ENCODE measurements around the gene PLCB1.

Gene PLCB1

GRCh38 chr20:8251201-8251575, 119.1 kb downstream of the PLCB1 start:
- TF ChIP-seq, protein P1, sequence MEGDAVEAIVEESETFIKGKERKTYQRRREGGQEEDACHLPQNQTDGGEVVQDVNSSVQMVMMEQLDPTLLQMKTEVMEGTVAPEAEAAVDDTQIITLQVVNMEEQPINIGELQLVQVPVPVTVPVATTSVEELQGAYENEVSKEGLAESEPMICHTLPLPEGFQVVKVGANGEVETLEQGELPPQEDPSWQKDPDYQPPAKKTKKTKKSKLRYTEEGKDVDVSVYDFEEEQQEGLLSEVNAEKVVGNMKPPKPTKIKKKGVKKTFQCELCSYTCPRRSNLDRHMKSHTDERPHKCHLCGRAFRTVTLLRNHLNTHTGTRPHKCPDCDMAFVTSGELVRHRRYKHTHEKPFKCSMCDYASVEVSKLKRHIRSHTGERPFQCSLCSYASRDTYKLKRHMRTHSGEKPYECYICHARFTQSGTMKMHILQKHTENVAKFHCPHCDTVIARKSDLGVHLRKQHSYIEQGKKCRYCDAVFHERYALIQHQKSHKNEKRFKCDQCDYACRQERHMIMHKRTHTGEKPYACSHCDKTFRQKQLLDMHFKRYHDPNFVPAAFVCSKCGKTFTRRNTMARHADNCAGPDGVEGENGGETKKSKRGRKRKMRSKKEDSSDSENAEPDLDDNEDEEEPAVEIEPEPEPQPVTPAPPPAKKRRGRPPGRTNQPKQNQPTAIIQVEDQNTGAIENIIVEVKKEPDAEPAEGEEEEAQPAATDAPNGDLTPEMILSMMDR (IDR thresholded peaks at IDR 0.05; ENCODE audit: low read length): no peak
- no peak for TF ChIP-seq EZH2 (IDR thresholded peaks at IDR 0.05; ENCODE audit: borderline replicate concordance, low read length)

GRCh38 chr20:8254911-8255582, 123.0 kb downstream of the PLCB1 start:
- no peaks in the 10 kb centered on the region for H3K27me3 ChIP-seq (ENCODE audit: insufficient read depth, low read length)
- TF ChIP-seq, protein P1 (IDR thresholded peaks at IDR 0.05; ENCODE audit: low read length): no peak
- no peaks in the 10 kb centered on the region for H3K79me2 ChIP-seq (ENCODE audit: insufficient read depth, low read length)
- H3K4me2 ChIP-seq (ENCODE audit: low read length): no peak overlapping the region
- no peaks in the 10 kb centered on the region for H3K4me1 ChIP-seq (ENCODE audit: insufficient read depth, low read length, severe bottlenecking)
- no peaks in the 10 kb centered on the region for H3K9me2 ChIP-seq (ENCODE audit: low read depth, low read length)
- no peak overlapping the region for H2AFZ ChIP-seq (ENCODE audit: low read length)
- H3K9ac ChIP-seq (ENCODE audit: low read length): no peak overlapping the region
- H3K36me3 ChIP-seq (ENCODE audit: insufficient read depth, low read length): no peaks in the 10 kb centered on the region
- H3K9me3 ChIP-seq (ENCODE audit: low read length): no peaks in the 10 kb centered on the region
- no peak overlapping the region for H3K4me3 ChIP-seq (ENCODE audit: low read depth, low read length, poor library complexity, severe bottlenecking)
- no peaks in the 10 kb centered on the region for H3F3A ChIP-seq (ENCODE audit: insufficient read depth, low read length)
- no peaks in the 10 kb centered on the region for H4K20me1 ChIP-seq (ENCODE audit: insufficient read depth, low read length)
- H3K27ac ChIP-seq (ENCODE audit: low read depth, low read length, poor library complexity, severe bottlenecking): no peak overlapping the region

More at GRCh38 chr20:8251201-8251575, 119.1 kb downstream of the PLCB1 start:
- Histone ChIP-seq H3K27ac (ENCODE audit: low read depth, low read length, poor library complexity, severe bottlenecking) (no peak overlapping the region), H3K36me3 (ENCODE audit: insufficient read depth, low read length) (no peaks in the 10 kb centered on the region), H2AFZ (ENCODE audit: low read length) (no peak overlapping the region), H3K79me2 (ENCODE audit: insufficient read depth, low read length) (no peaks in the 10 kb centered on the region), H3K4me1 (ENCODE audit: insufficient read depth, low read length, severe bottlenecking) (no peaks in the 10 kb centered on the region), H3K4me3 (ENCODE audit: low read depth, low read length, poor library complexity, severe bottlenecking) (no peak overlapping the region), H4K20me1 (ENCODE audit: insufficient read depth, low read length) (no peaks in the 10 kb centered on the region), H3K9me2 (ENCODE audit: low read depth, low read length) (no peaks in the 10 kb centered on the region), H3K9ac (ENCODE audit: low read length) (no peak overlapping the region), H3K9me3 (ENCODE audit: low read length) (no peaks in the 10 kb centered on the region), H3F3A (ENCODE audit: insufficient read depth, low read length) (no peaks in the 10 kb centered on the region), H3K4me2 (ENCODE audit: low read length) (no peak overlapping the region), H3K27me3 (ENCODE audit: insufficient read depth, low read length) (no peaks in the 10 kb centered on the region)

- no peak overlapping the region for H3K27ac ChIP-seq (ENCODE audit: low read depth, low read length, poor library complexity, severe bottlenecking)
- no peaks in the 10 kb centered on the region for H3K79me2 ChIP-seq (ENCODE audit: insufficient read depth, low read length)
- no peaks in the 10 kb centered on the region for H3K9me2 ChIP-seq (ENCODE audit: low read depth, low read length)
- H3K4me1 ChIP-seq (ENCODE audit: insufficient read depth, low read length, severe bottlenecking): no peaks in the 10 kb centered on the region
- H3K4me3 ChIP-seq (ENCODE audit: low read depth, low read length, poor library complexity, severe bottlenecking): no peak overlapping the region
- no peaks in the 10 kb centered on the region for H3K27me3 ChIP-seq (ENCODE audit: insufficient read depth, low read length)
- no peaks in the 10 kb centered on the region for H3K36me3 ChIP-seq (ENCODE audit: insufficient read depth, low read length)
- no peak overlapping the region for H2AFZ ChIP-seq (ENCODE audit: low read length)
- TF ChIP-seq EZH2 (IDR thresholded peaks at IDR 0.05; ENCODE audit: borderline replicate concordance, low read length): no peak
- TF ChIP-seq, protein P1 (IDR thresholded peaks at IDR 0.05; ENCODE audit: low read length): no peak
- H4K20me1 ChIP-seq (ENCODE audit: insufficient read depth, low read length): no peaks in the 10 kb centered on the region
- no peaks in the 10 kb centered on the region for H3K9me3 ChIP-seq (ENCODE audit: low read length)
- H3K4me2 ChIP-seq (ENCODE audit: low read length): no peak overlapping the region
- no peak overlapping the region for H3K9ac ChIP-seq (ENCODE audit: low read length)
- H3F3A ChIP-seq (ENCODE audit: insufficient read depth, low read length): no peaks in the 10 kb centered on the region
These were observed 124.0 kb downstream of the PLCB1 start for GRCh38 chr20:8255945-8256632.
